NB4 (cell line): ENCODE data around the gene C12orf75.

Source experiments
- POLR2A ChIP-seq: IDR thresholded peaks from 2 replicates; pipeline ENCODE4 v1.6.1; 2011; ENCODE audit warnings: mild to moderate bottlenecking; ENCODE audit not compliant: insufficient read length; ENCODE audit errors: extremely low read depth
- TF ChIP-seq, protein P1 (sequence below): IDR thresholded peaks from one replicate; pipeline ENCODE4 v1.5.1; 2012; ENCODE audit warnings: low read depth, low read length

DNA sequence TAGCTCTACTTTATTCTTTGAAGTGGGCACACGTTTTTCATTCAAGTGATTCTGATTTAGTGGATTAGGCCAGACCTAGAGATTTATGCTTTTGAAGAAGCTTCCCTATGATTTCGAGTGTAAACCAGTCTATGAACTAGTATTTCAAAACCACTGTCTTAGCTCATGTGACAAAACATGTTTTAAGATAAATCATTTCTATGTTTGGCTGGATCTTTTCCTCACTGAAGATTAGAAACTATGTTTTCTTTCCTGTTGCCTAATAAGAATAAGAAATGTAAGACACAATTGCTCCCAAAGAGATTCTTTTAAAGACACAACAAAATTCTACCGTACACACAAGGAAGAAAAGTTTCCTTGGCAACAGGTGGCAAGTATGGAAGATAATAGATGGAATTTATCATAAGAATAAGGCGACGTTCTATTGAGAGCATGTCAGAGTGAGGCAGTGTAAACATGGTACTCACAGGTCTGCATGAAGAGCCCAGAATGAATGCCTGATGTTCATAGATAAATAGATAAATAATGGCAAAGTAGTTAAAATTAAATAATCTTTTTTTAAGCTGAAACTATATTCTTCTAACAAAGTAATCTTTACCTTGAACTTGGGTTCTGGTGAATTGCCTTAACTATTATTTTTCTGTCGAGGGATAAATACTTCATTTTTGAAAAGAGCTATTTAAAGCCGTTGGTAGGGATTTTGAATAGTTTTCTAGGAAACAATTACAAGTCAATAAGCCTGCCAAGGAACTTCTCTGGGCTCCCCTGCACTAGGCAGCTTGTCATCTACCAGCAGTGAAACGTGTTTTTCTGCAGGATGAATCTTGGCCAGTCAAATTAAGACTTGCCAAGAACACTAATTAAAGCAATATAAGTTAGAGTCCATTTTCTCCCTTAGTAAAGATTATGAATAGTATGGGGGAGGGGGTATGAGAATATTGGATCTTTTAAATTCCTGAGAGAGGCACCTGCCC lies 34.1 kb upstream of the C12orf75 start:
- TF ChIP-seq POLR2A, result no peak
- TF ChIP-seq, protein P1, sequence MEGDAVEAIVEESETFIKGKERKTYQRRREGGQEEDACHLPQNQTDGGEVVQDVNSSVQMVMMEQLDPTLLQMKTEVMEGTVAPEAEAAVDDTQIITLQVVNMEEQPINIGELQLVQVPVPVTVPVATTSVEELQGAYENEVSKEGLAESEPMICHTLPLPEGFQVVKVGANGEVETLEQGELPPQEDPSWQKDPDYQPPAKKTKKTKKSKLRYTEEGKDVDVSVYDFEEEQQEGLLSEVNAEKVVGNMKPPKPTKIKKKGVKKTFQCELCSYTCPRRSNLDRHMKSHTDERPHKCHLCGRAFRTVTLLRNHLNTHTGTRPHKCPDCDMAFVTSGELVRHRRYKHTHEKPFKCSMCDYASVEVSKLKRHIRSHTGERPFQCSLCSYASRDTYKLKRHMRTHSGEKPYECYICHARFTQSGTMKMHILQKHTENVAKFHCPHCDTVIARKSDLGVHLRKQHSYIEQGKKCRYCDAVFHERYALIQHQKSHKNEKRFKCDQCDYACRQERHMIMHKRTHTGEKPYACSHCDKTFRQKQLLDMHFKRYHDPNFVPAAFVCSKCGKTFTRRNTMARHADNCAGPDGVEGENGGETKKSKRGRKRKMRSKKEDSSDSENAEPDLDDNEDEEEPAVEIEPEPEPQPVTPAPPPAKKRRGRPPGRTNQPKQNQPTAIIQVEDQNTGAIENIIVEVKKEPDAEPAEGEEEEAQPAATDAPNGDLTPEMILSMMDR, result no peak
